MV-4-11 (cell line): ENCODE data around the gene CHPF2.

Experiments used
- DNase-seq: peaks from one replicate; lab custom pipeline; 2025; lab: John Stamatoyannopoulos, UW

The CHPF2 gene

GRCh38 chr7:151246851-151247580, 14.7 kb downstream of the CHPF2 start:
- DNase-seq = no peak

- DNase-seq = no peak
Observed at GRCh38 chr7:151247611-151248345, 15.5 kb downstream of the CHPF2 start.

- no peak for DNase-seq
Observed at GRCh38 chr7:151248346-151249033, 16.2 kb downstream of the CHPF2 start, which contains the start of gene SMARCD3. TSS of gene SMARCD3 (minus strand) at chr7:151248694. CDS start at chr7:151248562, 132 bp downstream.

- peak; percentile 75 for DNase-seq
Observed at GRCh38 chr7:151249034-151249731, 16.9 kb downstream of the CHPF2 start.

- DNase-seq = no peak
Observed at GRCh38 chr7:151249732-151250072, 17.4 kb downstream of the CHPF2 start.

GRCh38 chr7:151250181-151251132, 18.2 kb downstream of the CHPF2 start:
- DNase-seq = no peak

GRCh38 chr7:151251328-151251688, 19.0 kb downstream of the CHPF2 start:
- DNase-seq = no peak

GRCh38 chr7:151251689-151252560, 19.6 kb downstream of the CHPF2 start:
- DNase-seq = no peak

- DNase-seq = no peak
Observed at GRCh38 chr7:151252561-151252835, 20.2 kb downstream of the CHPF2 start.

- no peak for DNase-seq
Observed at GRCh38 chr7:151252961-151253711, 20.9 kb downstream of the CHPF2 start.

- no peak for DNase-seq
Observed at GRCh38 chr7:151254316-151254715, 22.0 kb downstream of the CHPF2 start.

- no peak for DNase-seq
Observed at GRCh38 chr7:151254851-151255250, 22.6 kb downstream of the CHPF2 start.

- DNase-seq = no peak
Observed at GRCh38 chr7:151255390-151255789, 23.1 kb downstream of the CHPF2 start.

GRCh38 chr7:151256410-151257045, 24.2 kb downstream of the CHPF2 start:
- DNase-seq = no peak

GRCh38 chr7:151257990-151258389, 25.7 kb downstream of the CHPF2 start:
- DNase-seq = no peak

- DNase-seq = no peak
Observed at GRCh38 chr7:151260471-151260870, 28.2 kb downstream of the CHPF2 start.

GRCh38 chr7:151260883-151261282, 28.6 kb downstream of the CHPF2 start:
- no peak for DNase-seq

- no peak for DNase-seq
Observed at GRCh38 chr7:151261529-151261928, 29.2 kb downstream of the CHPF2 start.

- DNase-seq = no peak
Observed at GRCh38 chr7:151264615-151265014, 32.3 kb downstream of the CHPF2 start.
